AG20443 (cell line): ENCODE measurements around the gene GOLGA6L10.
A peak's percentile ranks its signal among the peaks of the same experiment; 100 is the strongest.
"Not testable (repeated sequence)": the region's sequence is repeated elsewhere in the genome, so short reads cannot be mapped to it uniquely, and the experiment has no call there.

Source experiments
- DNase-seq: peaks from one replicate; pipeline ENCODE4 v3.0.0; 2012; ENCODE audit warnings: low spot score, mixed read lengths

The GOLGA6L10 gene

GRCh38 chr15:82349375-82349774, at the start of gene GOLGA6L10:
Gene GOLGA6L10 (minus strand): TSS chr15:82349475. CDS start chr15:82349375, 100 bp downstream.
- DNase-seq = not testable (repeated sequence)

GRCh38 chr15:82398785-82399184, 49.5 kb upstream of the GOLGA6L10 start:
- DNase-seq = no peak

- DNase-seq = no peak
Measured at GRCh38 chr15:82397817-82398216, 48.5 kb upstream of the GOLGA6L10 start.

GRCh38 chr15:82395788-82396187, 46.5 kb upstream of the GOLGA6L10 start:
- DNase-seq = not testable (repeated sequence)

GRCh38 chr15:82393671-82394070, 44.4 kb upstream of the GOLGA6L10 start:
- peak; percentile 49 for DNase-seq

- not testable (repeated sequence) for DNase-seq
Measured at GRCh38 chr15:82392077-82392476, 42.8 kb upstream of the GOLGA6L10 start.

- not testable (repeated sequence) for DNase-seq
Measured at GRCh38 chr15:82390152-82390551, 40.9 kb upstream of the GOLGA6L10 start.

- DNase-seq = not testable (repeated sequence)
Measured at GRCh38 chr15:82387209-82387608, 37.9 kb upstream of the GOLGA6L10 start.

GRCh38 chr15:82381330-82381955, 32.2 kb upstream of the GOLGA6L10 start:
- DNase-seq = not testable (repeated sequence)

GRCh38 chr15:82379552-82379951, 30.3 kb upstream of the GOLGA6L10 start:
- not testable (repeated sequence) for DNase-seq

GRCh38 chr15:82373661-82374060, 24.4 kb upstream of the GOLGA6L10 start:
- not testable (repeated sequence) for DNase-seq

GRCh38 chr15:82371656-82372055, 22.4 kb upstream of the GOLGA6L10 start:
- DNase-seq = no peak

- not testable (repeated sequence) for DNase-seq
Measured at GRCh38 chr15:82367790-82368189, 18.5 kb upstream of the GOLGA6L10 start.

- DNase-seq = not testable (repeated sequence)
Measured at GRCh38 chr15:82365692-82366323, 16.5 kb upstream of the GOLGA6L10 start.

- not testable (repeated sequence) for DNase-seq
Measured at GRCh38 chr15:82364548-82364947, 15.3 kb upstream of the GOLGA6L10 start.

GRCh38 chr15:82362790-82363189, 13.5 kb upstream of the GOLGA6L10 start:
- DNase-seq = not testable (repeated sequence)

GRCh38 chr15:82360618-82361017, 11.3 kb upstream of the GOLGA6L10 start:
- DNase-seq = not testable (repeated sequence)

GRCh38 chr15:82355055-82355454, 5.8 kb upstream of the GOLGA6L10 start:
- DNase-seq = not testable (repeated sequence)

GRCh38 chr15:82354546-82354945, 5.3 kb upstream of the GOLGA6L10 start:
- DNase-seq = not testable (repeated sequence)

- DNase-seq = not testable (repeated sequence)
Measured at GRCh38 chr15:82347645-82348044, 1.6 kb downstream of the GOLGA6L10 start.

GRCh38 chr15:82345176-82345575, 4.1 kb downstream of the GOLGA6L10 start:
- DNase-seq = not testable (repeated sequence)

- DNase-seq = not testable (repeated sequence)
Measured at GRCh38 chr15:82344421-82344820, 4.9 kb downstream of the GOLGA6L10 start.

GRCh38 chr15:82343851-82344250, 5.4 kb downstream of the GOLGA6L10 start:
- not testable (repeated sequence) for DNase-seq
